Gastrocnemius medialis (tissue), 4 donors: Measurements from ENCODE around the gene ECE2. TPM values are rescaled to one million over a fixed set of nuclear protein-coding genes. Genes with fewer than 3 reads are reported as not detected.

ENCODE experiments used
- ATAC-seq, 2 donors: fragments of 150-250 bp; one replicate each; pipeline ENCODE4 v1.9.1; 2016
- DNase-seq, 2 donors: peaks; one replicate each; pipeline ENCODE4 v3.0.0-alpha.2; 2019
- H3K27ac ChIP-seq, 4 donors: fragments of 200-600 bp; sonication (generic); 1 replicate in 1 of 4; 2 replicates in 3 of 4; pipeline ENCODE4 v1.5.1; 2016 to 2018; ENCODE audit warnings: mild to moderate bottlenecking in 2 of 4, moderate library complexity in 1 of 4
- H3K27me3 ChIP-seq, 3 donors: fragments of 200-600 bp; sonication (generic) in 2 of 3; 1 replicate in 1 of 3; 2 replicates in 2 of 3; pipeline versions ENCODE4 v1.5.1 to v1.6.0; 2016 to 2019; ENCODE audit warnings: mild to moderate bottlenecking in 1 of 3, moderate library complexity in 1 of 3
- H3K36me3 ChIP-seq, 2 donors: fragments of 200-600 bp; sonication (generic) in 1 of 2; one replicate each; pipeline ENCODE4 v1.5.1; 2017 to 2018
- H3K4me1 ChIP-seq, 2 donors: fragments of 200-600 bp; sonication (generic) in 1 of 2; one replicate each; pipeline ENCODE4 v1.5.1; 2016 to 2017; ENCODE audit warnings: mild to moderate bottlenecking in 2 of 2
- H3K4me3 ChIP-seq, 4 donors: fragments of 200-600 bp; sonication (generic) in 3 of 4; 1 replicate in 1 of 4; 2 replicates in 3 of 4; pipeline ENCODE4 v1.5.1; 2016 to 2019; ENCODE audit warnings: mild to moderate bottlenecking in 2 of 4
- H3K9me3 ChIP-seq, 3 donors: fragments of 200-600 bp; sonication (generic) in 2 of 3; 1 replicate in 1 of 3; 2 replicates in 2 of 3; pipeline ENCODE4 v1.5.1; 2016 to 2019
- POLR2A ChIP-seq, 2 donors: fragments of 450-650 bp; IDR thresholded peaks; one replicate each; pipeline ENCODE4 v1.6.1; 2017; ENCODE audit warnings: antibody characterized with exemption in 2 of 2, mild to moderate bottlenecking in 2 of 2, moderate library complexity in 2 of 2
- in situ Hi-C, 4 donors: fragments of 200-750 bp; cut with MboI; loops; one replicate each; pipeline versions ENCODE4 v1.15.0 to v1.8.0; 2017; ENCODE audit warnings: low sequenced_read_pairs in 4 of 4
- intact Hi-C: fragments of 100-400 bp; cut with DNase I; formaldehyde crosslinking; loops from one replicate; pipeline ENCODE4 v1.15.1; 2023; ENCODE audit warnings: low total_unique reads
- total RNA-seq, 4 donors: library from RNA; depleted of rRNA; stranded (reverse); fragments of >200 nt; gene quantifications; one replicate each; pipeline versions ENCODE4 v1.1.0 to v1.2.3, GENCODE V29; 2016
- TF ChIP-seq, protein P1 (sequence below), 5 experiments: fragments of 450-650 bp in 3 of 5; fragments of 200-600 bp in 2 of 5; sonication (generic) in 2 of 5; IDR thresholded peaks in 4 of 5; conservative IDR thresholded peaks in 1 of 5; 1 replicate in 4 of 5; 2 replicates in 1 of 5; pipeline ENCODE4 v1.5.1; 2016 to 2019; ENCODE audit warnings: antibody characterized with exemption in 5 of 5, mild to moderate bottlenecking in 3 of 5, moderate library complexity in 3 of 5

Gene ECE2
- total RNA-seq, 4 donors from 2014 or later: not detected

DNA sequence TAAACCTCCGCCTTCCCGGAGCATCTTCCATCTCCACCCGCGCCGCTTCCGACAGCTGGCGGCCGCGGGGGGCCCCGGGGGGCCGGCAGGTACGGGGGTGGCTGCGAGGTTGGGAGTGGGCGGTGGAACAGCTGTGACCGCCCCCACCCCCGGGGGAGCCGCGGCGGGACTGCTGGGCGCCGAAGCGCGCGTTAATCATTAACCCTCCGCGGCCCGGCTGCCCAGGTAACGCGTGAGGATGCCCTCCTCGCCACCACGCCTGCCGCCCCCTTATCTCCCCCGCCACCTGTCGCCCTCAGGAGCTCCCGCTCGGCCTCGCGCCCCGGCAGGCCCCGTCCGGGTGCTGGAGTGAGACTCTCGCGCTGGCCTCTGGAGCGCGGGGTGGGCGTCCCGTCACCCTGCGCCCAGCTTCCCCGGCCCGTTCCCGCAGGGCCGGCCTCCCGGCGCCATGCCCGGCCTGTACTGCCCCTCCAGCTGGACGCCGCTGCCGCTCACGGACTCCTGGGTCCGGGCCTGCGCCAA lies 45.7 kb upstream of the ECE2 start:
- DNase-seq (no peak), ATAC-seq (no peak)
- Histone ChIP-seq H3K4me1 (peaks cover 4 to 9% of the 10 kb centered on the region in 2 donors), H3K27me3 (peaks cover 33 to 45% (median 36%) of the 10 kb centered on the region in 3 donors), H3K9me3 (no peaks in the 10 kb centered on the region), H3K27ac (no peak overlapping the region), H3K4me3 (peak overlapping the region; percentile 29 to 60 (median 52)), H3K36me3 (no peaks in the 10 kb centered on the region)
- TF ChIP-seq POLR2A (IDR thresholded peaks at IDR 0.05): no peak
- TF ChIP-seq, protein P1, sequence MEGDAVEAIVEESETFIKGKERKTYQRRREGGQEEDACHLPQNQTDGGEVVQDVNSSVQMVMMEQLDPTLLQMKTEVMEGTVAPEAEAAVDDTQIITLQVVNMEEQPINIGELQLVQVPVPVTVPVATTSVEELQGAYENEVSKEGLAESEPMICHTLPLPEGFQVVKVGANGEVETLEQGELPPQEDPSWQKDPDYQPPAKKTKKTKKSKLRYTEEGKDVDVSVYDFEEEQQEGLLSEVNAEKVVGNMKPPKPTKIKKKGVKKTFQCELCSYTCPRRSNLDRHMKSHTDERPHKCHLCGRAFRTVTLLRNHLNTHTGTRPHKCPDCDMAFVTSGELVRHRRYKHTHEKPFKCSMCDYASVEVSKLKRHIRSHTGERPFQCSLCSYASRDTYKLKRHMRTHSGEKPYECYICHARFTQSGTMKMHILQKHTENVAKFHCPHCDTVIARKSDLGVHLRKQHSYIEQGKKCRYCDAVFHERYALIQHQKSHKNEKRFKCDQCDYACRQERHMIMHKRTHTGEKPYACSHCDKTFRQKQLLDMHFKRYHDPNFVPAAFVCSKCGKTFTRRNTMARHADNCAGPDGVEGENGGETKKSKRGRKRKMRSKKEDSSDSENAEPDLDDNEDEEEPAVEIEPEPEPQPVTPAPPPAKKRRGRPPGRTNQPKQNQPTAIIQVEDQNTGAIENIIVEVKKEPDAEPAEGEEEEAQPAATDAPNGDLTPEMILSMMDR (IDR thresholded peaks at IDR 0.05 in 4 of 5, conservative IDR thresholded peaks at IDR 0.05 in 1 of 5): no peak
- intact Hi-C loops (no loop called here), in situ Hi-C loops (loop anchor here in 2 of 4 donors (25.0 kb wide), 2 partner anchors 93 to 343 kb away; partner anchors contain the start of genes EIF2B5 (in 1 of the 2) and PARL (in 1 of the 2))

GRCh38 chr3:184230603-184231528 lies 45.0 kb upstream of the ECE2 start:
- DNase-seq (no peak), ATAC-seq (no peak)
- Histone ChIP-seq H3K4me3 (peak overlapping the region; percentile 29 to 60 (median 52)), H3K4me1 (peaks cover 4 to 9% of the 10 kb centered on the region in 2 donors), H3K9me3 (no peaks in the 10 kb centered on the region), H3K36me3 (no peaks in the 10 kb centered on the region), H3K27ac (no peak overlapping the region), H3K27me3 (peaks cover 33 to 45% (median 36%) of the 10 kb centered on the region in 3 donors)
- intact Hi-C loops (no loop called here), in situ Hi-C loops (loop anchor here in 2 of 4 donors (25.0 kb wide), 2 partner anchors 94 to 344 kb away; partner anchors contain the start of genes EIF2B5 (in 1 of the 2) and PARL (in 1 of the 2))
- TF ChIP-seq, protein P1 (IDR thresholded peaks at IDR 0.05 in 4 of 5, conservative IDR thresholded peaks at IDR 0.05 in 1 of 5): no peak
- TF ChIP-seq POLR2A (IDR thresholded peaks at IDR 0.05): no peak

- in situ Hi-C loops: loop anchor here in 2 of 4 donors (25.0 kb wide), 2 partner anchors 94 to 344 kb away; partner anchors contain the start of genes EIF2B5 (in 1 of the 2) and PARL (in 1 of the 2)
- no peaks in the 10 kb centered on the region for H3K36me3 ChIP-seq
- H3K4me3 ChIP-seq: no peak overlapping the region
- peaks cover 33 to 45% (median 36%) of the 10 kb centered on the region in 3 donors for H3K27me3 ChIP-seq
- no peak overlapping the region for H3K27ac ChIP-seq
- DNase-seq (no peak), ATAC-seq (no peak)
- no peak for TF ChIP-seq POLR2A (IDR thresholded peaks at IDR 0.05)
- TF ChIP-seq, protein P1 (IDR thresholded peaks at IDR 0.05 in 4 of 5, conservative IDR thresholded peaks at IDR 0.05 in 1 of 5): no peak
- H3K9me3 ChIP-seq: no peaks in the 10 kb centered on the region
- peaks cover 4 to 9% of the 10 kb centered on the region in 2 donors for H3K4me1 ChIP-seq
- intact Hi-C loops: no loop called here
Measured at GRCh38 chr3:184231671-184232070, 44.2 kb upstream of the ECE2 start.

- TF ChIP-seq, protein P1 (IDR thresholded peaks at IDR 0.05 in 4 of 5, conservative IDR thresholded peaks at IDR 0.05 in 1 of 5): no peak
- TF ChIP-seq POLR2A (IDR thresholded peaks at IDR 0.05): no peak
- H3K4me3 ChIP-seq: no peak overlapping the region
- no peak overlapping the region for H3K27ac ChIP-seq
- H3K4me1 ChIP-seq: peaks cover 4 to 9% of the 10 kb centered on the region in 2 donors
- H3K9me3 ChIP-seq: no peaks in the 10 kb centered on the region
- intact Hi-C loops (no loop called here), in situ Hi-C loops (loop anchor here in 2 of 4 donors (25.0 kb wide), 2 partner anchors 96 to 346 kb away; partner anchors contain the start of genes EIF2B5 (in 1 of the 2) and PARL (in 1 of the 2))
- no peak for DNase-seq
- H3K36me3 ChIP-seq: no peaks in the 10 kb centered on the region
- H3K27me3 ChIP-seq: peaks cover 33 to 38% (median 33%) of the 10 kb centered on the region in 3 donors
- no peak for ATAC-seq
Measured at GRCh38 chr3:184233127-184233843, 42.5 kb upstream of the ECE2 start.
